K562 treated with DMSO at 1 percent for 4 hours (cell line): ENCODE data around the gene FAM170B. TPM values are rescaled to one million over a fixed set of nuclear protein-coding genes. Genes with fewer than 3 reads are reported as not detected.

ENCODE experiments used
- total RNA-seq: library from RNA; unstranded; fragments of 300-600 nt; gene quantifications from 2 replicates; pipeline ENCODE4 v1.2.3, GENCODE V29; 2022; ENCODE audit not compliant: insufficient read depth

FAM170B gene
- total RNA-seq, result not detected in 2 replicates

GRCh38 chr10:49133706-49134248 is at the start of gene FAM170B:
Gene FAM170B (minus strand): TSS chr10:49134021. CDS start chr10:49133918, 103 bp downstream.

GRCh38 chr10:49115015-49115795 is 18.6 kb downstream of the FAM170B start, which contains the start of gene VSTM4:
Gene VSTM4 (minus strand): TSS chr10:49115522. CDS start chr10:49115485, 37 bp downstream.

Other genes with a start within 250 kb of the FAM170B start
- gene LRRC18, start 194.2 kb downstream of the FAM170B start, total RNA-seq, result not detected in 2 replicates
- 3.3 and 4.3 TPM in 2 replicates for gene VSTM4, start 18.5 kb downstream of the FAM170B start, total RNA-seq
- 168 and 174 TPM in 2 replicates for gene TMEM273, start 54.4 kb upstream of the FAM170B start, total RNA-seq
- 0.38 and 0.50 TPM in 2 replicates for gene C10orf71, start 165.1 kb upstream of the FAM170B start, total RNA-seq